HepG2 (cell line): ENCODE results near the gene ART3. TPM values are rescaled to one million over a fixed set of nuclear protein-coding genes. Genes with fewer than 3 reads are reported as not detected.

Experiments
- ATAC-seq: fragments of 200-7000 bp; cut with Tn5 transposase; 3 replicates; pipeline ENCODE4 v1.9.1; 2020; ENCODE audit warnings: mild to moderate bottlenecking, moderate library complexity
- BruUV-seq: library from RNA; stranded (reverse); fragments of 400-500 nt; replicated peaks from 2 replicates; lab custom pipeline; 2021; lab: Mats Ljungman, UMichigan
- CTCF ChIA-PET: fragments of 300-600 bp; formaldehyde crosslinking; extraction: SDS; loops from one replicate; lab custom pipeline; 2021; ENCODE audit warnings: low total read pairs, inconsistent platforms, low intra/inter-chr PET ratio; lab: Yijun Ruan, JAX
- POLR2A ChIA-PET: fragments of 350-600 bp; sonication (Branson Sonifier 250); formaldehyde crosslinking; loops from one replicate; lab custom pipeline; 2020; ENCODE audit warnings: antibody characterized with exemption, inconsistent platforms; lab: Yijun Ruan, JAX
- DNase-seq: peaks from one replicate; pipeline ENCODE4 v3.0.0-alpha.2; 2015; ENCODE audit warnings: low spot score
- FAIRE-seq: peaks from 3 replicates; lab custom pipeline; 2011; peaks lifted over from hg19 to GRCh38; lab: Jason Lieb, UNC
- H2AFZ ChIP-seq: one replicate; pipeline ENCODE4 v1.6.1; 2011; ENCODE audit warnings: low read length, inconsistent platforms
- H3K27ac ChIP-seq: fragments of 300-600 bp; 3 replicates; pipeline ENCODE4 v1.8.0; 2011; ENCODE audit warnings: mixed run types, mild to moderate bottlenecking, mixed read lengths, low read length, inconsistent platforms; ENCODE audit not compliant: insufficient read depth; ENCODE audit errors: extremely low read length
- H3K27me3 ChIP-seq, 2 experiments: fragments of 200-600 bp in 1 of 2; 2 replicates in 1 of 2; 3 replicates in 1 of 2; pipeline versions ENCODE4 v1.6.0 to v1.8.0; 2011; ENCODE audit warnings: low read length in 2 of 2, mild to moderate bottlenecking in 2 of 2, moderate library complexity in 2 of 2, inconsistent platforms in 1 of 2; ENCODE audit not compliant: insufficient read depth in 2 of 2, control insufficient read depth in 1 of 2
- H3K36me3 ChIP-seq, 2 experiments: fragments of 200-600 bp in 1 of 2; replicated peaks in 1 of 2; 2 replicates in 1 of 2; 3 replicates in 1 of 2; pipeline versions ENCODE4 v1.5.1 to v1.8.0; 2011; ENCODE audit warnings: low read length in 2 of 2, inconsistent platforms in 1 of 2; ENCODE audit not compliant: insufficient read depth in 2 of 2, control insufficient read depth in 1 of 2
- H3K4me1 ChIP-seq: 2 replicates; pipeline ENCODE4 v1.5.1; 2012; ENCODE audit warnings: low read length, inconsistent platforms; ENCODE audit not compliant: insufficient read depth
- H3K4me2 ChIP-seq: 2 replicates; pipeline ENCODE4 v1.6.0; 2011; ENCODE audit warnings: low read depth, low read length, inconsistent platforms
- H3K4me3 ChIP-seq, 3 experiments: fragments of 200-600 bp in 1 of 3; sonication (generic), shearing (Covaris generic) in 1 of 3; replicated peaks in 1 of 3; 2 replicates each; pipeline ENCODE4 v1.5.1; 2011 to 2016; ENCODE audit warnings: low read length in 3 of 3, inconsistent platforms in 2 of 3, low read depth in 2 of 3, mild to moderate bottlenecking in 2 of 3, control low read depth in 1 of 3, mixed read lengths in 1 of 3; ENCODE audit not compliant: insufficient read depth in 1 of 3
- H3K79me2 ChIP-seq: one replicate; pipeline ENCODE4 v1.6.1; 2011; ENCODE audit warnings: low read length, inconsistent platforms; ENCODE audit not compliant: insufficient read depth
- H3K9ac ChIP-seq: 2 replicates; pipeline ENCODE4 v1.6.0; 2011; ENCODE audit warnings: mild to moderate bottlenecking, low read depth, low read length, inconsistent platforms; ENCODE audit not compliant: insufficient read depth
- H3K9me3 ChIP-seq: 2 replicates; pipeline ENCODE4 v1.5.1; 2012; ENCODE audit warnings: mild to moderate bottlenecking, low read length
- H4K20me1 ChIP-seq: 2 replicates; pipeline ENCODE4 v1.6.0; 2011; ENCODE audit warnings: inconsistent platforms, mild to moderate bottlenecking, low read length, moderate library complexity; ENCODE audit not compliant: insufficient read depth
- ARNTL ChIP-seq: sonication (generic); formaldehyde crosslinking; IDR thresholded peaks from 2 replicates; pipeline ENCODE4 v1.4.0; 2020; ENCODE audit warnings: mild to moderate bottlenecking, missing genetic modification reagents
- MXD4 ChIP-seq: IDR thresholded peaks from 2 replicates; pipeline ENCODE4 v1.6.1; 2016; ENCODE audit warnings: mild to moderate bottlenecking, missing biosample characterization, missing genetic modification reagents
- POLR2AphosphoS5 ChIP-seq: IDR thresholded peaks from 2 replicates; pipeline ENCODE4 v1.6.1; 2012; ENCODE audit warnings: low read depth, low read length
- SSRP1 ChIP-seq: IDR thresholded peaks from 2 replicates; pipeline ENCODE4 v1.6.1; 2016; ENCODE audit warnings: control low read depth
- TAF1 ChIP-seq: sonication (generic); formaldehyde crosslinking; IDR thresholded peaks from 2 replicates; pipeline ENCODE4 v1.4.0; 2020; ENCODE audit warnings: missing genetic modification reagents
- ZBTB7B ChIP-seq: sonication (generic); formaldehyde crosslinking; IDR thresholded peaks from 2 replicates; pipeline ENCODE4 v1.4.0; 2020; ENCODE audit warnings: missing genetic modification reagents
- WGBS: methylation state at CpG from one replicate; pipeline ENCODE4 v1.1.6; 2017; ENCODE audit warnings: low lambda C conversion rate; 5-methylcytosine and 5-hydroxymethylcytosine counted together
- in situ Hi-C: cut with HindIII; loops from 2 replicates; pipeline ENCODE4 v1.10.0; 2017; ENCODE audit warnings: low pct_unique_long_range_greater_than_20kb; ENCODE audit not compliant: extremely low pct_ligation_motif_present
- intact Hi-C: fragments of 100-400 bp; cut with micrococcal nuclease; formaldehyde crosslinking; loops from one replicate; pipeline ENCODE4 v1.10.0; 2022; ENCODE audit not compliant: unreplicated experiment
- polyA plus RNA-seq, 8 experiments: library from polyadenylated mRNA; depleted of rRNA in 3 of 8; stranded (reverse) in 7 of 8; unstranded in 1 of 8; fragments of >200 nt; fragmentation: Illumina TruSeq in 4 of 8; extraction: Trizol in 4 of 8; gene quantifications; 2 replicates each; pipeline versions ENCODE4 v1.2.1 to v1.2.3, GENCODE V29; 2011 to 2016; ENCODE audit warnings: low read depth in 4 of 8, missing spikeins in 1 of 8, mixed read lengths in 1 of 8; ENCODE audit not compliant: insufficient read depth in 1 of 8
- total RNA-seq, 5 experiments: library from RNA; depleted of rRNA; stranded (reverse); fragments of >200 nt; fragmentation: Illumina TruSeq; extraction: Trizol; gene quantifications; 2 replicates each; pipeline ENCODE4 v1.2.3, GENCODE V29; 2016; ENCODE audit warnings: low read depth in 1 of 5
- TF ChIP-seq, protein P1 (sequence below): sonication (generic); formaldehyde crosslinking; IDR thresholded peaks from 2 replicates; pipeline ENCODE4 v1.4.0; 2020; ENCODE audit warnings: mild to moderate bottlenecking, missing genetic modification reagents
- TF ChIP-seq, protein P2 (sequence below): sonication (generic); formaldehyde crosslinking; IDR thresholded peaks from 2 replicates; pipeline ENCODE4 v1.9.0; 2021; ENCODE audit warnings: missing genetic modification reagents, borderline replicate concordance

Gene ART3
- total and polyA plus RNA-seq, 2 of the 13 experiments (the other 11 are each of a cell fraction or from before 2014, with no cell fraction given) = not detected

DNA sequence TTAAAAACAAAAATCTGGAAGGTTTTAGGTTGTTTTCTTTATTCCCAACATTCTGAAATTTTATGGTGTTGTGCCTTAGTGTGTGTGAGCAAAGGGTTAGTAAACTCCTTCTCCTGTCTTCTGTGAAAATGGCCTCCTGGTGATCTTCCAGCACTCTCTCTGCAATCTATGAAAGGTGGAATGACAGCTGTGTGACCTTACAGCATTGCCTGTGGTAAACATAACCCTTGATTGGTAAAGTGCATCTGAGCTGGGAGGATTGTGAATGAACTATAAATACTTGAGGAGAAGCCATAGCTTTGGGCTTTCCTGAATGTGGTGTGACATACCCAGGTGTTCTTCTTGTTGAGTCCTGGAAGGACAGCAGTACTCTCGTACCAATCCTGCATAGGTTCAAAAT lies 10.0 kb downstream of the ART3 start (continued):
- TF ChIP-seq, protein P1, sequence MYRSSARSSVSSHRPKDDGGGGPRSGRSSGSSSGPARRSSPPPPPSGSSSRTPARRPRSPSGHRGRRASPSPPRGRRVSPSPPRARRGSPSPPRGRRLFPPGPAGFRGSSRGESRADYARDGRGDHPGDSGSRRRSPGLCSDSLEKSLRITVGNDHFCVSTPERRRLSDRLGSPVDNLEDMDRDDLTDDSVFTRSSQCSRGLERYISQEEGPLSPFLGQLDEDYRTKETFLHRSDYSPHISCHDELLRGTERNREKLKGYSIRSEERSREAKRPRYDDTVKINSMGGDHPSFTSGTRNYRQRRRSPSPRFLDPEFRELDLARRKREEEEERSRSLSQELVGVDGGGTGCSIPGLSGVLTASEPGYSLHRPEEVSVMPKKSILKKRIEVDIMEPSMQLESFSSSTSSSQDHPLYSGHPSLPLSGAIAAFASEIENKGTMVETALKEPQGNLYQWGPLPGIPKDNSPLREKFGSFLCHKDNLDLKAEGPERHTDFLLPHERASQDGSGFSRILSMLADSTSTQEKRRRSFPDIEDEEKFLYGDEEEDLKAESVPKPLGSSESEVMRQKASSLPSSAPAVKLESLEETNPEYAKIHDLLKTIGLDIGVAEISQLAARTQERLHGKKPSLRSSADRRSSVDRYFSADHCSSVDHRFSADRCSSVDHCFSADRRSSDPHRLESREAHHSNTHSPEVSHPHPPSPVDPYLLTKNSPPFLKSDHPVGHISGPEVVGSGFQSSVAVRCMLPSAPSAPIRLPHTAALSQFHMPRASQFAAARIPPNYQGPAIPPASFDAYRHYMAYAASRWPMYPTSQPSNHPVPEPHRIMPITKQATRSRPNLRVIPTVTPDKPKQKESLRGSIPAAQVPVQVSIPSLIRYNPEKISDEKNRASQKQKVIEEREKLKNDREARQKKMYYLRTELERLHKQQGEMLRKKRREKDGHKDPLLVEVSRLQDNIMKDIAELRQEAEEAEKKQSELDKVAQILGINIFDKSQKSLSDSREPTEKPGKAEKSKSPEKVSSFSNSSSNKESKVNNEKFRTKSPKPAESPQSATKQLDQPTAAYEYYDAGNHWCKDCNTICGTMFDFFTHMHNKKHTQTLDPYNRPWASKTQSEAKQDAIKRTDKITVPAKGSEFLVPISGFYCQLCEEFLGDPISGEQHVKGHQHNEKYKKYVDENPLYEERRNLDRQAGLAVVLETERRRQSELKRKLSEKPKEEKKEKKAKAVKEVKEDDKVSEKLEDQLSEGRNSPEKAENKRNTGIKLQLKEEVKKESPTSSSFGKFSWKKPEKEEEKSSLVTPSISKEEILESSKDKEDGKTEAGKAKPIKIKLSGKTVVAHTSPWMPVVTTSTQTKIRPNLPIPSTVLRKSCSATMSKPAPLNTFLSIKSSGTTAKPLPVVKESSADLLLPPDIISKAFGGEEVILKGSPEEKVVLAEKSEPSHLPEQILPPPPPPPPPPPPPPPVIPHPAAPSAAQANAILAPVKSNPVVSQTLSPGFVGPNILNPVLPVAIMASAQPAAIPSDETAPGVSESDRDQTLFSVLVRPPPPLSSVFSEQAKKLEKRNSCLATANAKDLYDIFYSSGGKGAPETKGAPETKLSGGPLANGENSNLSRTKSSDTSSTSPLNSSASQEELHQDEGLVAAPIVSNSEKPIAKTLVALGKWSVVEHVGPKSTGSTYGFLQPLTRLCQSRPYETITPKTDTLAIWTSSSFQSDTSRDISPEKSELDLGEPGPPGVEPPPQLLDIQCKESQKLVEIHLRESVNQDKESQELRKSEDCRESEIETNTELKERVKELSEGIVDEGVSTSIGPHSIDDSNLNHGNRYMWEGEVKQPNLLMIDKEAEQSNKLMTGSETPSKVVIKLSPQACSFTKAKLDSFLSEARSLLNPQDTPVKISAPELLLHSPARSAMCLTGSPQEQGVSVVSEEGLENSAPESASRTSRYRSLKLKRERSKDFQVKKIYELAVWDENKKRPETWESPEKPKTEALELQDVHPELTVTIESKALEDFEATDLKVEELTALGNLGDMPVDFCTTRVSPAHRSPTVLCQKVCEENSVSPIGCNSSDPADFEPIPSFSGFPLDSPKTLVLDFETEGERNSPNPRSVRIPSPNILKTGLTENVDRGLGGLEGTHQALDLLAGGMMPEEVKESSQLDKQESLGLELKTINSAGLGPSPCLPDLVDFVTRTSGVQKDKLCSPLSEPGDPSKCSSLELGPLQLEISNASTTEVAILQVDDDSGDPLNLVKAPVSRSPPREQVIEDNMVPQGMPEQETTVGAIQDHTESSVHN (CRISPR knock-in tag) = no peak

DNA sequence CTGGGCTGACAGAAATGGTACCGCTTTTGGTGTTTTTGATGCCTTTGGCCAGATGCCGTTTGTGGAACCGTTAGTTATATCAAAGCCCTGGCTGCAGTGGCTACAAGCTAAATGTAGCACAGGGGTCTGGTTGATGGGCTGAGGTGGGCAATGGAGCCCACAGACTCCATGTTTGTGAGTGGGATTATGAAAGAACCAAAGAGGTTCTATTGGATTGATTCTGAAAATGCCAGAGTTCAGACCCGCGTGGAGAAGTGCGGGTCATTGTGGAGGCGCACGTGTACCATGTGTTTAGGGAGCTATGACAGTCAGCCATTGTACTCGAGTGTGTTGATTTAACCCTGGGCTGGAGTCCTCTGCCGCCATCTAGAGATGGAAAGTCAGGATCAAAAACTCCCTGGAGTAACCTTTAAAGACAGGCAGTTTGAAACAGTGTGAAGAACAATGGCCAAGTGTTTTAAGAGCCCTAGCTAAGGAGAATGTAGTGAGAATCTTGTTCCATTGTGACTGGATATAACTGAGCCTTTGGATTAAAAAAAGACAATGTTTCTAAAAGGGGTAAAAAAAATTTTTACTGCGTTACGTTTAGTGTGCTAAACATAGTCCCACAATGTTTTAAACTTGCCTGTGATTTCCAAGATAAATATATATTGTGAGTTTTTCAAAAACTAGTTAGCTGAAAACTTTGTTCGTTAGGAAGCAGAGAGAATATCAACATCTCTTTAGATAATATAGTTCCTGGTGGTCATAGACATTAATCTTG lies 12.7 kb downstream of the ART3 start:
- no peak overlapping the region for H2AFZ ChIP-seq
- H3K4me2 ChIP-seq = peak overlapping the region; percentile 44
- no peak overlapping the region for H3K27ac ChIP-seq
- DNase-seq (peak; percentile 86), ATAC-seq (peak; percentile 99), FAIRE-seq (peak; percentile 91)
- CTCF ChIA-PET = interaction anchor here (1.3 kb wide), 1 partner anchor 92 kb away, joined by 4 read pairs; no protein-coding TSS in a partner anchor
- POLR2A ChIA-PET = interaction anchor here (1.0 kb wide), 1 partner anchor 96 kb away, joined by 3 read pairs; no protein-coding TSS in a partner anchor
- WGBS = 13% methylated on average over 13 of the region's 13 CpGs
- H3K36me3 ChIP-seq = no peaks in the 10 kb centered on the region
- BruUV-seq = no TSS peak
- no peaks in the 10 kb centered on the region for H3K9me3 ChIP-seq
- intact Hi-C loops = loop anchor here (1.0 to 5.0 kb wide), 2 partner anchors 92 to 170 kb away; no protein-coding TSS in a partner anchor
- H3K27me3 ChIP-seq = no peaks in the 10 kb centered on the region
- H3K4me3 ChIP-seq = 0 out of 6 replicates have a peak overlapping the region, but pooled peaks of 1 of the 3 experiments have one; percentile 9
- peaks cover 13% of the 10 kb centered on the region for H3K4me1 ChIP-seq
- in situ Hi-C loops = no loop called here
- no peak overlapping the region for H3K9ac ChIP-seq
- no peaks in the 10 kb centered on the region for H4K20me1 ChIP-seq
- no peaks in the 10 kb centered on the region for H3K79me2 ChIP-seq
- TF ChIP-seq SSRP1 (CRISPR knock-in tag) (no peak), TAF1 (CRISPR knock-in tag) (no peak), POLR2AphosphoS5 (no peak), ARNTL (CRISPR knock-in tag) (0 out of 2 replicates have a peak, but pooled peaks have one; percentile 22), ZBTB7B (no peak), MXD4 (CRISPR knock-in tag) (peak; percentile 87; the same call in 1 of the 2 replicates)
- TF ChIP-seq, protein P2, sequence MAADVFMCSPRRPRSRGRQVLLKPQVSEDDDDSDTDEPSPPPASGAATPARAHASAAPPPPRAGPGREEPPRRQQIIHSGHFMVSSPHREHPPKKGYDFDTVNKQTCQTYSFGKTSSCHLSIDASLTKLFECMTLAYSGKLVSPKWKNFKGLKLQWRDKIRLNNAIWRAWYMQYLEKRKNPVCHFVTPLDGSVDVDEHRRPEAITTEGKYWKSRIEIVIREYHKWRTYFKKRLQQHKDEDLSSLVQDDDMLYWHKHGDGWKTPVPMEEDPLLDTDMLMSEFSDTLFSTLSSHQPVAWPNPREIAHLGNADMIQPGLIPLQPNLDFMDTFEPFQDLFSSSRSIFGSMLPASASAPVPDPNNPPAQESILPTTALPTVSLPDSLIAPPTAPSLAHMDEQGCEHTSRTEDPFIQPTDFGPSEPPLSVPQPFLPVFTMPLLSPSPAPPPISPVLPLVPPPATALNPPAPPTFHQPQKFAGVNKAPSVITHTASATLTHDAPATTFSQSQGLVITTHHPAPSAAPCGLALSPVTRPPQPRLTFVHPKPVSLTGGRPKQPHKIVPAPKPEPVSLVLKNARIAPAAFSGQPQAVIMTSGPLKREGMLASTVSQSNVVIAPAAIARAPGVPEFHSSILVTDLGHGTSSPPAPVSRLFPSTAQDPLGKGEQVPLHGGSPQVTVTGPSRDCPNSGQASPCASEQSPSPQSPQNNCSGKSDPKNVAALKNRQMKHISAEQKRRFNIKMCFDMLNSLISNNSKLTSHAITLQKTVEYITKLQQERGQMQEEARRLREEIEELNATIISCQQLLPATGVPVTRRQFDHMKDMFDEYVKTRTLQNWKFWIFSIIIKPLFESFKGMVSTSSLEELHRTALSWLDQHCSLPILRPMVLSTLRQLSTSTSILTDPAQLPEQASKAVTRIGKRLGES (CRISPR knock-in tag) = peak; percentile 53; the same call in 1 of the 2 replicates
